Measurements from ENCODE around the gene MRE11. TPM values are rescaled to one million over a fixed set of nuclear protein-coding genes. Genes with fewer than 3 reads are reported as not detected.

Gene MRE11
- total and polyA plus RNA-seq, 10 of the 15 experiments (the other 5 are each of a cell fraction or from before 2014, with no cell fraction given), result 16.2 to 39.2 (median 26.9) TPM

DNA sequence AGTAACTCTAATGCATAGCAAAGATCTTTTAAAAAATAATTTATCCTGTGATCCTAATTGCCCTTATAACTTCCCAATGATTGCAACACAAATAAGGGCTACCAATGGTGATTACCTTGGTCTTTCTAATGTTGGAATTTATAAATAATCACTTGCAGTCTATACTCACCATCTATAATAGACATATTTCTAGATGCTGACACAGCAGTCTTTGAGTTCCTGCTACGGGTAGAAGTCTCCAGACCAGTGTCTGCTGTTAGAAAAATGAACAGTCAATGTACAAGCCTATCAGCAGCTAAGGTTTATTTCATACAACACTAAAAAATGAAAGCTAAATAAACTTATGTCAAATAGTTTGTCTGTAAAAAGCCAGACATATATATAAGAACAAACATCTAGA, 48.0 kb downstream of the MRE11 start:
- Histone ChIP-seq H3K4me2 (ENCODE audit: control insufficient read depth, insufficient read depth) (no peak overlapping the region), H2AFZ (ENCODE audit: control insufficient read depth, low read depth, low read length) (no peak overlapping the region), H3K27me3 (replicated peaks in 1 of 2; ENCODE audit: control insufficient read depth in 2 of 2, insufficient read depth in 2 of 2, low read length in 1 of 2) (no peaks in the 10 kb centered on the region), H3K79me2 (ENCODE audit: control insufficient read depth, insufficient read depth, low read length) (no peaks in the 10 kb centered on the region), H3K27ac (ENCODE audit: control insufficient read depth, insufficient read depth) (no peak overlapping the region), H3K9ac (ENCODE audit: control insufficient read depth, insufficient read depth, low read length) (no peak overlapping the region), H3K36me3 (ENCODE audit: control insufficient read depth in 2 of 2, insufficient read depth in 2 of 2, low read length in 1 of 2) (peaks cover 0 to 4% of the 10 kb centered on the region in 2 experiments; a peak in 2 of 4 replicates), H4K20me1 (ENCODE audit: control insufficient read depth, insufficient read depth) (no peaks in the 10 kb centered on the region), H3K9me3 (replicated peaks; ENCODE audit: control insufficient read depth, insufficient read depth, low read length) (no peaks in the 10 kb centered on the region), H3K4me1 (ENCODE audit: control insufficient read depth, insufficient read depth, low read length) (no peaks in the 10 kb centered on the region), H3K4me3 (no peak overlapping the region)
- SMC1A ChIA-PET (ENCODE audit: uncharacterized antibody, unreplicated experiment), result interaction anchor here (0.7 to 2.0 kb wide), 4 partner anchors 13 to 119 kb away, joined by 3 to 4 read pairs (median 4); no protein-coding TSS in a partner anchor
- DNase-seq (ENCODE audit: low read depth, low spot score) (no peak), FAIRE-seq (no peak), ATAC-seq (no peak)
- POLR2A ChIA-PET, result no interaction called here
- RAD21 ChIA-PET (ENCODE audit: unreplicated experiment), result no interaction called here
- no peak for TF ChIP-seq PRDM15 (CRISPR knock-in tag; IDR thresholded peaks at IDR 0.05)
- TF ChIP-seq RUNX3 (IDR thresholded peaks at IDR 0.05; ENCODE audit: low read length), result no peak
- no TSS peak for BruUV-seq (replicated peaks)
- 97% methylated on average over 1 of the region's 1 CpG for WGBS (ENCODE audit: insufficient coverage, insufficient replicate concordance, low lambda C conversion rate, missing lambda C conversion rate)
- intact Hi-C loops (cut with micrococcal nuclease; ENCODE audit: unreplicated experiment), result no loop called here
- in situ Hi-C loops (cut with MboI), result no loop called here
- CTCF ChIA-PET, result interaction anchor here (0.7 kb wide), 1 partner anchor 56 kb away, joined by 3 read pairs; no protein-coding TSS in a partner anchor

- intact Hi-C loops (cut with micrococcal nuclease; ENCODE audit: unreplicated experiment), result no loop called here
- no peak overlapping the region for H3K27ac ChIP-seq (ENCODE audit: control insufficient read depth, insufficient read depth)
- no peak overlapping the region for H3K9ac ChIP-seq (ENCODE audit: control insufficient read depth, insufficient read depth, low read length)
- H3K36me3 ChIP-seq (ENCODE audit: control insufficient read depth in 2 of 2, insufficient read depth in 2 of 2, low read length in 1 of 2), result peaks cover 1 to 12% of the 10 kb centered on the region in 2 experiments; a peak in 3 of 4 replicates
- H2AFZ ChIP-seq (ENCODE audit: control insufficient read depth, low read depth, low read length), result no peak overlapping the region
- H3K27me3 ChIP-seq (replicated peaks in 1 of 2; ENCODE audit: control insufficient read depth in 2 of 2, insufficient read depth in 2 of 2, low read length in 1 of 2), result no peaks in the 10 kb centered on the region
- no peaks in the 10 kb centered on the region for H4K20me1 ChIP-seq (ENCODE audit: control insufficient read depth, insufficient read depth)
- 93% methylated on average over 1 of the region's 1 CpG for WGBS (ENCODE audit: insufficient coverage, insufficient replicate concordance, low lambda C conversion rate, missing lambda C conversion rate)
- no peaks in the 10 kb centered on the region for H3K4me1 ChIP-seq (ENCODE audit: control insufficient read depth, insufficient read depth, low read length)
- no peak for FAIRE-seq
- no peaks in the 10 kb centered on the region for H3K79me2 ChIP-seq (ENCODE audit: control insufficient read depth, insufficient read depth, low read length)
- ChIA-PET CTCF (no interaction called here), POLR2A (interaction anchor here (1.7 kb wide), 1 partner anchor 22 kb away, joined by 4 read pairs; no protein-coding TSS in a partner anchor), RAD21 (ENCODE audit: unreplicated experiment) (no interaction called here), SMC1A (ENCODE audit: uncharacterized antibody, unreplicated experiment) (interaction anchor here (0.6 to 1.6 kb wide), 3 partner anchors 8 to 170 kb away, joined by 3 to 4 read pairs (median 3); no protein-coding TSS in a partner anchor)
- no peak overlapping the region for H3K4me3 ChIP-seq
- in situ Hi-C loops (cut with MboI), result no loop called here
- DNase-seq (ENCODE audit: low read depth, low spot score), result no peak
- no TSS peak for BruUV-seq (replicated peaks)
- H3K9me3 ChIP-seq (replicated peaks; ENCODE audit: control insufficient read depth, insufficient read depth, low read length), result peaks cover 2% of the 10 kb centered on the region; the same call in 1 of the 3 replicates
- TF ChIP-seq SUZ12 (IDR thresholded peaks at IDR 0.05; ENCODE audit: unreplicated experiment) (no peak), SIN3A (IDR thresholded peaks at IDR 0.05; ENCODE audit: low read depth, low read length) (no peak), EED (IDR thresholded peaks at IDR 0.05; ENCODE audit: low read depth) (no peak), RELA (IDR thresholded peaks at IDR 0.05; ENCODE audit: borderline replicate concordance, partially characterized antibody) (no peak), ETV6 (conservative IDR thresholded peaks at IDR 0.05 in 1 of 2, IDR thresholded peaks at IDR 0.05 in 1 of 2; ENCODE audit: borderline replicate concordance in 1 of 2, low read depth in 1 of 2) (no peak), RBBP5 (conservative IDR thresholded peaks at IDR 0.05) (no peak), HDAC2 (IDR thresholded peaks at IDR 0.05) (no peak)
- TF ChIP-seq, protein P1, sequence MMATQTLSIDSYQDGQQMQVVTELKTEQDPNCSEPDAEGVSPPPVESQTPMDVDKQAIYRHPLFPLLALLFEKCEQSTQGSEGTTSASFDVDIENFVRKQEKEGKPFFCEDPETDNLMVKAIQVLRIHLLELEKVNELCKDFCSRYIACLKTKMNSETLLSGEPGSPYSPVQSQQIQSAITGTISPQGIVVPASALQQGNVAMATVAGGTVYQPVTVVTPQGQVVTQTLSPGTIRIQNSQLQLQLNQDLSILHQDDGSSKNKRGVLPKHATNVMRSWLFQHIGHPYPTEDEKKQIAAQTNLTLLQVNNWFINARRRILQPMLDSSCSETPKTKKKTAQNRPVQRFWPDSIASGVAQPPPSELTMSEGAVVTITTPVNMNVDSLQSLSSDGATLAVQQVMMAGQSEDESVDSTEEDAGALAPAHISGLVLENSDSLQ (IDR thresholded peaks at IDR 0.05), result no peak
- H3K4me2 ChIP-seq (ENCODE audit: control insufficient read depth, insufficient read depth), result no peak overlapping the region
- no peak for ATAC-seq
These were observed 60.6 kb downstream of the MRE11 start for GRCh38 chr11:94433049-94433448.
